HG02678 (cell line): Measurements from ENCODE around the gene PRDX4.
"Not testable (repeated sequence)": the region's sequence is repeated elsewhere in the genome, so short reads cannot be mapped to it uniquely, and the experiment has no call there.

Experiments
- ATAC-seq: cut with Tn5 transposase; IDR thresholded peaks from one replicate; pipeline ENCODE4 v1.9.1; 2021; ENCODE audit warnings: mild to moderate bottlenecking, moderate library complexity; ENCODE audit not compliant: unreplicated experiment

PRDX4 gene

GRCh38 chrX:23667239-23668177 is at the start of gene PRDX4:
Gene PRDX4 (plus strand): TSS chrX:23667493. CDS start chrX:23667571, 78 bp downstream.
- peak; percentile 60 for ATAC-seq

- ATAC-seq: no peak
These were observed 45.5 kb upstream of the PRDX4 start for GRCh38 chrX:23621621-23622265.

- no peak for ATAC-seq
These were observed 43.5 kb upstream of the PRDX4 start for GRCh38 chrX:23623797-23624196.

- no peak for ATAC-seq
These were observed 40.6 kb upstream of the PRDX4 start for GRCh38 chrX:23626651-23627050.

GRCh38 chrX:23628131-23628530 is 39.2 kb upstream of the PRDX4 start:
- ATAC-seq: no peak

- no peak for ATAC-seq
These were observed 36.2 kb upstream of the PRDX4 start for GRCh38 chrX:23631136-23631535.

- ATAC-seq: no peak
These were observed 33.3 kb upstream of the PRDX4 start for GRCh38 chrX:23633834-23634580.

- ATAC-seq: no peak
These were observed 30.1 kb upstream of the PRDX4 start for GRCh38 chrX:23637187-23637586.

GRCh38 chrX:23643020-23643419 is 24.3 kb upstream of the PRDX4 start:
- no peak for ATAC-seq

GRCh38 chrX:23644744-23645143 is 22.5 kb upstream of the PRDX4 start:
- no peak for ATAC-seq

GRCh38 chrX:23656091-23656490 is 11.2 kb upstream of the PRDX4 start:
- no peak for ATAC-seq

GRCh38 chrX:23656684-23657083 is 10.6 kb upstream of the PRDX4 start:
- ATAC-seq: no peak

- no peak for ATAC-seq
These were observed 8.0 kb upstream of the PRDX4 start for GRCh38 chrX:23659339-23659738.

- ATAC-seq: not testable (repeated sequence)
These were observed 7.1 kb upstream of the PRDX4 start for GRCh38 chrX:23660083-23660765.

- no peak for ATAC-seq
These were observed 6.5 kb upstream of the PRDX4 start for GRCh38 chrX:23660766-23661132.

- ATAC-seq: no peak
These were observed 5.6 kb upstream of the PRDX4 start for GRCh38 chrX:23661671-23662070.

GRCh38 chrX:23662187-23662586 is 5.1 kb upstream of the PRDX4 start:
- no peak for ATAC-seq

- ATAC-seq: peak; percentile 35
These were observed 4.4 kb upstream of the PRDX4 start for GRCh38 chrX:23662853-23663252.

GRCh38 chrX:23664496-23664895 is 2.8 kb upstream of the PRDX4 start:
- ATAC-seq: no peak

- ATAC-seq: no peak
These were observed 1.0 kb upstream of the PRDX4 start for GRCh38 chrX:23666282-23666681.

- peak; percentile 49 for ATAC-seq
These were observed 1.0 kb downstream of the PRDX4 start for GRCh38 chrX:23668335-23668734.
